Skeletal muscle satellite cell (primary cell): Measurements from ENCODE around the gene PIGN.
A peak's percentile ranks its signal among the peaks of the same experiment; 100 is the strongest.

ENCODE experiments used
- H3K27me3 ChIP-seq: 2 replicates; pipeline ENCODE4 v1.7.0; 2013; ENCODE audit warnings: low read length; ENCODE audit not compliant: control insufficient read depth, insufficient read depth
- H3K36me3 ChIP-seq: 2 replicates; pipeline ENCODE4 v1.7.0; 2013; ENCODE audit warnings: mild to moderate bottlenecking, control low read depth, low read length; ENCODE audit not compliant: insufficient read depth
- H3K4me1 ChIP-seq: 2 replicates; pipeline ENCODE4 v1.7.0; 2013; ENCODE audit warnings: low read length; ENCODE audit not compliant: control insufficient read depth, insufficient read depth
- H3K4me2 ChIP-seq: 2 replicates; pipeline ENCODE4 v1.7.0; 2013; ENCODE audit warnings: mild to moderate bottlenecking, low read length
- H3K4me3 ChIP-seq: 2 replicates; pipeline ENCODE4 v1.7.0; 2013; ENCODE audit warnings: low read length
- H3K9ac ChIP-seq: 2 replicates; pipeline ENCODE4 v1.7.0; 2013; ENCODE audit warnings: mild to moderate bottlenecking, low read depth, low read length, moderate library complexity
- H3K9me3 ChIP-seq: replicated peaks from 2 replicates; pipeline ENCODE4 v1.7.0; 2013; ENCODE audit warnings: mild to moderate bottlenecking, control low read depth, low read length

PIGN gene

DNA sequence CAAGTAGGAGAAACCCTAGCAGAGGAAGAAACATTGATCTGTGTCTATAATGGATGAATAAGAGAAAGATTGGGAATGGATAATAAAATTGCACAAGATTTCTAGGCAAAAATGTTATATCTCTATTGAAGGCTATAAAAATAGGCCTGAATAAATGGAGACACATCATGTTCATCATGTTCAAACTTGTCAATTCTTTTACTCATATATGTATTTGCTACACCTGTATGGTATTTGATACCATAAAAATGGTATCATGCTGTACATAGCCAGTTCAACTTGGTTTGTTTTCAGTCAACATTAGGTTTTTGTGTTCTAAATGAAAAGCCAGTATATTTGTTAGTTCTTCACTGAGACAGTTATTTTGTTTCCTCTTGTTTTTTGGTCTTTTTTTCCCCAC lies 161.9 kb downstream of the PIGN start:
- Histone ChIP-seq H3K4me3 (no peak overlapping the region), H3K9ac (no peak overlapping the region), H3K27me3 (no peaks in the 10 kb centered on the region), H3K36me3 (no peaks in the 10 kb centered on the region), H3K4me1 (no peaks in the 10 kb centered on the region), H3K4me2 (no peak overlapping the region), H3K9me3 (no peaks in the 10 kb centered on the region)

GRCh38 chr18:62023536-62023935 lies 163.3 kb downstream of the PIGN start:
- H3K9me3 ChIP-seq, result no peaks in the 10 kb centered on the region
- no peak overlapping the region for H3K9ac ChIP-seq
- no peaks in the 10 kb centered on the region for H3K36me3 ChIP-seq
- H3K4me3 ChIP-seq, result no peak overlapping the region
- no peak overlapping the region for H3K4me2 ChIP-seq
- no peaks in the 10 kb centered on the region for H3K27me3 ChIP-seq
- H3K4me1 ChIP-seq, result no peaks in the 10 kb centered on the region

DNA sequence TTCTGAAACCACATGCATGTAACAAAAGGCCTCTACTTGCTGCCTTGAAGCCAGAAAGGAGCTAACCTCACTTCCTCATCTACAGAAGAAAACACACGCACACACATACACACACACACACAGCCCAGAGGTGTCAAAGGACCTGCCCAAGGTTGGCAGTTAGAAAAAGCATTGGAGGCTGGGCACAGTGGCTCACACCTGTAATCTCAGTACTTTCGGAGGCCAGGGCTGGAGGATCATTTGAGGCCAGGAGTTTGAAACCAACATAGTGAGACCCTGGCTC lies 168.2 kb downstream of the PIGN start:
- Histone ChIP-seq H3K9ac (no peak overlapping the region), H3K4me1 (no peaks in the 10 kb centered on the region), H3K9me3 (no peaks in the 10 kb centered on the region), H3K27me3 (no peaks in the 10 kb centered on the region), H3K4me2 (no peak overlapping the region), H3K4me3 (no peak overlapping the region), H3K36me3 (no peaks in the 10 kb centered on the region)

GRCh38 chr18:62018034-62018758 lies 168.7 kb downstream of the PIGN start:
- H3K4me3 ChIP-seq, result no peak overlapping the region
- H3K4me2 ChIP-seq, result no peak overlapping the region
- H3K9ac ChIP-seq, result no peak overlapping the region
- no peaks in the 10 kb centered on the region for H3K9me3 ChIP-seq
- no peaks in the 10 kb centered on the region for H3K36me3 ChIP-seq
- no peaks in the 10 kb centered on the region for H3K4me1 ChIP-seq
- no peaks in the 10 kb centered on the region for H3K27me3 ChIP-seq

DNA sequence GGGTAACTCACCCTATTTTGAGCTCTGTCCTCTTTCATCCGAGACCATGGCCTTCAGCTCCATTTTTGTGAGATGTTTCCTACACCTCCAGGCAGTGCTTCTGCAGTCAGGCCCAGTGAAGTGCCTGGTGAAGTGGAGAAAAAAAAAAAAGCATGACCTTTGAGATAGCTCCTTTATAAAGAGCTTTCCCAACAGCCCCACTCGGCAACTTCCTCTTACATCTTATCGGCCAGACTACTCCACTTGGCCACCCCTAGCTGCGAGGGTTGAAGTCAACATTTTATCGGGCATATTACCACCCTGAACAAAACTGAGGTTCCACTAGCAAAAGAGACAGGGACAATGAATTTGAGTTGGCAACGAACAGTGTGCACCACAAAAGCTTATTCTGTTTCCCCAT lies 169.2 kb downstream of the PIGN start:
- Histone ChIP-seq H3K27me3 (no peaks in the 10 kb centered on the region), H3K9me3 (no peaks in the 10 kb centered on the region), H3K4me1 (no peaks in the 10 kb centered on the region), H3K36me3 (no peaks in the 10 kb centered on the region), H3K4me2 (no peak overlapping the region), H3K9ac (no peak overlapping the region), H3K4me3 (no peak overlapping the region)

DNA sequence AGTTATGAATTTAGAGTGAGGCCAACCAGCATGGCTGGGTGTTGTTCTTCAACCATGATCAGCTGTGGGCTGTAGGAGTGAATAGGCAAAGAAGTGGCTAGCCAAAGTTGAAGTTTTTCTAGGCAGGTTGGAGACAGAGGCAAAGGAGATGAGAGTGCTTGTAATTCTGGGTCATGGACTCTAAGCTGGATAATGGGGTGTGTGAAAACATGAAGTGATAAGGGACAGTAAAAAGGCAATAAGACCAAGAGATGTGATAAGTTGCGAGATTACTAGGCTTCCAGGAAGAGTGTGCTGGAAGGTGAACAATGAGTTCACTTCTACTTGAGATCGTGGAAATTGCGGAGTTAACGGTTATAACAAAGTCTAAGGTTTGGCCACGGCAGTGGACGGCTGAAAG lies 175.4 kb downstream of the PIGN start:
- Histone ChIP-seq H3K4me3 (no peak overlapping the region), H3K4me2 (no peak overlapping the region), H3K9ac (no peak overlapping the region), H3K9me3 (no peaks in the 10 kb centered on the region), H3K4me1 (no peaks in the 10 kb centered on the region), H3K36me3 (no peaks in the 10 kb centered on the region), H3K27me3 (no peaks in the 10 kb centered on the region)

GRCh38 chr18:62009521-62009920 lies 177.3 kb downstream of the PIGN start:
- no peak overlapping the region for H3K4me2 ChIP-seq

DNA sequence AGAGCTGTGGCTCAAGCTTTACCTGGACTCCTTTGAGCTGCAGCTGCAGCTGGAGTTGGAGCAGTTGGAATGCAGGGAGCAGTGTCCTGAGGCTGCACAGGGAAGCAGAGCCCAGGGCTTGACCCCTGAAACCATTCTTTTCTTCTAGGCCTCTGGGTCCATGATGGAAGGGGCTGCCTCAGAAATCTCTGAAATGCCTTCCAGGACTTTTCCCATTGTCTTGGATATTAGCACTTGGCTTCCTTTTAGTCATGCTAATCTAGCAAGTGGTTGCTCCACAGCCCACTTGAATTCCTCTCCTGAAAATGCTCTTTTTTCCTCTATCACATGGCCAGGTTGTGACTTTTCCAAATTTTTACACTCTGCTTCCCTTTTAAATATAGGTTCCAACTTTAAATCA lies 185.5 kb downstream of the PIGN start:
- Histone ChIP-seq H3K4me1 (peaks cover 18% of the 10 kb centered on the region), H3K4me3 (no peak overlapping the region), H3K36me3 (no peaks in the 10 kb centered on the region), H3K27me3 (no peaks in the 10 kb centered on the region), H3K4me2 (no peak overlapping the region), H3K9me3 (no peaks in the 10 kb centered on the region), H3K9ac (no peak overlapping the region)

More at GRCh38 chr18:62009521-62009920, 177.3 kb downstream of the PIGN start:
- Histone ChIP-seq H3K27me3 (no peaks in the 10 kb centered on the region), H3K9ac (no peak overlapping the region), H3K36me3 (no peaks in the 10 kb centered on the region), H3K4me3 (no peak overlapping the region), H3K4me1 (no peaks in the 10 kb centered on the region), H3K9me3 (no peaks in the 10 kb centered on the region)

GRCh38 chr18:61998957-61999356 lies 187.9 kb downstream of the PIGN start:
- Histone ChIP-seq H3K27me3 (no peaks in the 10 kb centered on the region), H3K4me2 (peak overlapping the region; percentile 42), H3K4me1 (peaks cover 23% of the 10 kb centered on the region), H3K9me3 (no peaks in the 10 kb centered on the region), H3K36me3 (no peaks in the 10 kb centered on the region), H3K9ac (peak overlapping the region; percentile 23), H3K4me3 (no peak overlapping the region)

DNA sequence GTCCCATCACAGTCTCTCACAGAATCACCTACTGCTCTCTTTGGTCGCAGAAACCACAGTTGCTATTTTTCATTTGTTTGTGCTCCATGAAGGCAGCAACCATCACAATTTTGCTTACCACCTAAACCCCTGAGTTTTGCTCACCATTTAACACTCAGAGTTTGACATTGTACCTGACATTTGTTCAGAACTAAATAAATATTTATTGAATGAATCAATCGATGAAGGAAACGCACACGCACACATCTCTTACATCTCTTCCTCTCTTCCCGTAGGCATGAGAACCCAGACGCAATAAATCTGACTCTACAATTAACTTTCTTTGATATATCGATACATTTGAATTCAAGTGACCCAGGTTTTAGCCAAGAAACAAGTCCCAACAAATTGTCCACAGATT lies 188.5 kb downstream of the PIGN start:
- H3K4me3 ChIP-seq, result no peak overlapping the region
- H3K9me3 ChIP-seq, result no peaks in the 10 kb centered on the region
- no peaks in the 10 kb centered on the region for H3K27me3 ChIP-seq
- no peaks in the 10 kb centered on the region for H3K36me3 ChIP-seq
- H3K4me2 ChIP-seq, result peak overlapping the region; percentile 42
- H3K9ac ChIP-seq, result peak overlapping the region; percentile 23
- peaks cover 29% of the 10 kb centered on the region for H3K4me1 ChIP-seq

DNA sequence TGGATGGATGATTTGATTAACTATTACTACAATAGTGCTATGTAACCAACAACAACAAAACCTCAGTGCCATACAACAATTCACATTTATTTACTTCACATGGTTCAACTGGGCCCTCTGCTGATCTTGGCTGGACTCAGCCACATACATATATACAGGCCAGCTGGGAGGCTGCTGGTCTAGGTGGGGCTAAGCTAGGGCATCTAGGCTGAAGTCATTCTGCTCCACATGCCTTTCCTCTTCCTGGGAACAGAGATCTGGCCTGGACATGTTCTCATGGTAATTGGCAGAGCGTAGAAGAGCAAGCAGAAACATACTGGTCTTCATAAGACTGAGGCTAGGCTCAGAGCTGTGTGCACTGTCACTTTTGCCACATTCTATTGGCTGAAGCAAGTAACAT lies 191.2 kb downstream of the PIGN start:
- Histone ChIP-seq H3K4me2 (no peak overlapping the region), H3K9me3 (no peaks in the 10 kb centered on the region), H3K27me3 (no peaks in the 10 kb centered on the region), H3K9ac (no peak overlapping the region), H3K4me1 (peaks cover 54% of the 10 kb centered on the region), H3K4me3 (no peak overlapping the region), H3K36me3 (no peaks in the 10 kb centered on the region)

DNA sequence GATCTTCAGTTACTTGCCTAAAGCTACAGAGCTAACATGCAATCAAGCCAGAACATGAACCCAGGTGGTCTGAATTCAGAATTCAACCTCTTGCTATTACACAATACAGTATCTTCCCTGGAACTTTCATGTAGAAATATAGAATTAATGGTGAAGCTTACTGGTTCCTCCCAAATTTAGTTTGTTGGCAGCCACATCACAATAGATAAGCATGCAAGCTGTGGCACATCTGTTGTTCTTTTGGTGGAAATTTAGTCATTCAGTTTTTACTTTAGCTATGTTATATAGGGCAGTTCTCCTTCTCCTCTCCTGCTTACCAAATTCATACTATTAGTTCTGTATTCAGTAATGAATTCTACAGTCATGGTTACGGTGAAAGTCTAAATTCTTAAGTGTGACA lies 193.0 kb downstream of the PIGN start:
- Histone ChIP-seq H3K9me3 (no peaks in the 10 kb centered on the region), H3K4me1 (peaks cover 47% of the 10 kb centered on the region), H3K9ac (no peak overlapping the region), H3K4me2 (no peak overlapping the region), H3K27me3 (no peaks in the 10 kb centered on the region), H3K36me3 (no peaks in the 10 kb centered on the region), H3K4me3 (no peak overlapping the region)
